Bronchial epithelial cell (primary cell): ENCODE data around the gene KSR1. TPM values are rescaled to one million over a fixed set of nuclear protein-coding genes. Genes with fewer than 3 reads are reported as not detected.

Experiments
- DNase-seq: peaks from one replicate; pipeline ENCODE4 v3.0.0-alpha.2; 2010; ENCODE audit warnings: low read depth
- FAIRE-seq: peaks from 2 replicates; lab custom pipeline; 2011; peaks lifted over from hg19 to GRCh38; lab: Jason Lieb, UNC
- H3K27me3 ChIP-seq: 2 replicates; pipeline ENCODE4 v1.5.1; 2011; ENCODE audit warnings: low read length; ENCODE audit not compliant: control insufficient read depth, insufficient read depth
- H3K36me3 ChIP-seq: 2 replicates; pipeline ENCODE4 v1.5.1; 2011; ENCODE audit warnings: low read length; ENCODE audit not compliant: control insufficient read depth, insufficient read depth
- H3K4me3 ChIP-seq: 2 replicates; pipeline ENCODE4 v1.5.1; 2011; ENCODE audit warnings: mild to moderate bottlenecking, low read depth, low read length, control low read depth
- total RNA-seq: library from RNA; depleted of rRNA; stranded (reverse); fragments of >200 nt; gene quantifications from 2 replicates; pipeline ENCODE4 v1.2.1, GENCODE V29; 2014
- TF ChIP-seq, protein P1 (sequence below): IDR thresholded peaks from 2 replicates; pipeline ENCODE4 v1.5.1; 2011; ENCODE audit warnings: mild to moderate bottlenecking, moderate library complexity, low read length, control low read depth, inconsistent platforms; ENCODE audit not compliant: insufficient read depth, severe bottlenecking

The KSR1 gene
- total RNA-seq, 1 donor from 2014 or later, result 0.53 TPM

DNA sequence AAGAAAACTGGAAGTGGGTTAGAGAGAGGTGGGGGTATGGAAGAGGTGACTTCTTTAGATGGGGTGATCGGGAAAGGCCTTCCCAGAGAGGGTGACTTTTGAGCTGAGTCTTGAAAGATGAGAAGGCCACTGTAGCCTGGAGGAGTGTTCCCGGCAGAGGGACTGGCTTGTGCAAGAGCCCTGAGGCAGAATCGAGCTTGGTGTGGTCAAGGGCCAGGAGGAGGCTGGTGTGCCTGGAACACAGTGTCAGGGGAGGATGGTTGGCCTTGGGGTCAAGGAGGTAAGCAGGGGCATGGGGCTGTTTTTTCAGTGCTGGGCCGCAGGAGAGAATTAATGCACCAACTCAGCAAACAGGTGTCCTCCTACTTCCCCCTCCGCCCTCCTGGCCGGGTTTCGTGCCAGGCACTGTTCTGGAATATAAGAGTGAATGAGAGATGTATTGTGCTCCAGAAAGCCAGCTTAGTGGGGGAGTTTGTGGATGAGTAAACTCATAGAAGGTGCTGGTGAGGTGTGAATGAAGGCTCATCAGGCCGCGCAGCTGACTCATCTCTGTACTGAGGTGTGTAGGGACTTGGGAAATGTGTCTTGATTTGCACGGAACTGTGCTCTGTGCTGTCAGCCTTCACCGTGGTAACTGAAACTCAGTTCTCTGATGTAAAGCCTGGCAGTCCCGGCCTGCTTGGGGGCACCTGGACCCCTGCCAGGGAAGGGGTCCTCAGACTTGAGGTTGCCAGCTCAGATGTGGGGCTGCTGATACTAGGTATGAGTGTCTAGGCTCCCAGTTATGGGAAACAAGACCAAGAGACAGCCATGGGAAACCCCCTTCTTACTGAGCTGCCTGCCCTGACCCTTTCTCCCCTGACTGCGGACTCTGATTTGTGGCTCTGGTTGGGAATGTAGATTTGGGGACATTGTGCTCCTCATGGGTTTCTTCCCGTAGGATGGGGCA lies 15.3 kb downstream of the KSR1 start:
- H3K36me3 ChIP-seq, result no peaks in the 10 kb centered on the region
- FAIRE-seq (peak; percentile 66), DNase-seq (peak; percentile 94)
- no peaks in the 10 kb centered on the region for H3K27me3 ChIP-seq
- no peak overlapping the region for H3K4me3 ChIP-seq
- TF ChIP-seq, protein P1, sequence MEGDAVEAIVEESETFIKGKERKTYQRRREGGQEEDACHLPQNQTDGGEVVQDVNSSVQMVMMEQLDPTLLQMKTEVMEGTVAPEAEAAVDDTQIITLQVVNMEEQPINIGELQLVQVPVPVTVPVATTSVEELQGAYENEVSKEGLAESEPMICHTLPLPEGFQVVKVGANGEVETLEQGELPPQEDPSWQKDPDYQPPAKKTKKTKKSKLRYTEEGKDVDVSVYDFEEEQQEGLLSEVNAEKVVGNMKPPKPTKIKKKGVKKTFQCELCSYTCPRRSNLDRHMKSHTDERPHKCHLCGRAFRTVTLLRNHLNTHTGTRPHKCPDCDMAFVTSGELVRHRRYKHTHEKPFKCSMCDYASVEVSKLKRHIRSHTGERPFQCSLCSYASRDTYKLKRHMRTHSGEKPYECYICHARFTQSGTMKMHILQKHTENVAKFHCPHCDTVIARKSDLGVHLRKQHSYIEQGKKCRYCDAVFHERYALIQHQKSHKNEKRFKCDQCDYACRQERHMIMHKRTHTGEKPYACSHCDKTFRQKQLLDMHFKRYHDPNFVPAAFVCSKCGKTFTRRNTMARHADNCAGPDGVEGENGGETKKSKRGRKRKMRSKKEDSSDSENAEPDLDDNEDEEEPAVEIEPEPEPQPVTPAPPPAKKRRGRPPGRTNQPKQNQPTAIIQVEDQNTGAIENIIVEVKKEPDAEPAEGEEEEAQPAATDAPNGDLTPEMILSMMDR, result no peak

DNA sequence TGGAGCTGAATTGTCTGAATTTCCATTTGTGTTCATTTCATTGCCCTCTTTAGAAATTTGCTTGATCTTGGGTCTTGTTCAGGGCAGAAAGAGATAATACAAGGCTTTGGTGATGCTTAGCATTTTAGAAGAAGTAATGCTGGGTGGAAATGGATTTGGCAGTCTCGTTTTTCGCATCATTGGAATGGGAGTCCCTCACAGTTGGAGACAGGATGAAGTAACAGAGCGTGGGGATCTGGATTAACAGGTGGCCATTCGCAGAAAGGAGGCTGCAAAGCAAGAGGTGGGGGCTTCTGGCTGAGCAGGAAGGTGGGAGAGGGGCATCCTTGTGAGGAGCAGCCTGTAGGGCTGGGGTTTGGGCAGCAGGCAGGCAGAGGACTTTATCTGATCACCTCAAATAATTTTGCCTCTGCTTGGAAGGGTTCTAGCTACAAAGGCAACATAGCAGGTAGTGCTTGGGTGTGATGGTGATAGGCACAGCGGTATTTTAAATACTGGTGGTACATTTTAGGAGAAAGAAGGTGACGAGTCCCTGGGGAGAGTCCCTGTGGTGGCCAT lies 17.0 kb downstream of the KSR1 start:
- Histone ChIP-seq H3K36me3 (no peaks in the 10 kb centered on the region), H3K4me3 (no peak overlapping the region), H3K27me3 (no peaks in the 10 kb centered on the region)
- TF ChIP-seq, protein P1, result no peak
- no peak for DNase-seq
- no peak for FAIRE-seq

DNA sequence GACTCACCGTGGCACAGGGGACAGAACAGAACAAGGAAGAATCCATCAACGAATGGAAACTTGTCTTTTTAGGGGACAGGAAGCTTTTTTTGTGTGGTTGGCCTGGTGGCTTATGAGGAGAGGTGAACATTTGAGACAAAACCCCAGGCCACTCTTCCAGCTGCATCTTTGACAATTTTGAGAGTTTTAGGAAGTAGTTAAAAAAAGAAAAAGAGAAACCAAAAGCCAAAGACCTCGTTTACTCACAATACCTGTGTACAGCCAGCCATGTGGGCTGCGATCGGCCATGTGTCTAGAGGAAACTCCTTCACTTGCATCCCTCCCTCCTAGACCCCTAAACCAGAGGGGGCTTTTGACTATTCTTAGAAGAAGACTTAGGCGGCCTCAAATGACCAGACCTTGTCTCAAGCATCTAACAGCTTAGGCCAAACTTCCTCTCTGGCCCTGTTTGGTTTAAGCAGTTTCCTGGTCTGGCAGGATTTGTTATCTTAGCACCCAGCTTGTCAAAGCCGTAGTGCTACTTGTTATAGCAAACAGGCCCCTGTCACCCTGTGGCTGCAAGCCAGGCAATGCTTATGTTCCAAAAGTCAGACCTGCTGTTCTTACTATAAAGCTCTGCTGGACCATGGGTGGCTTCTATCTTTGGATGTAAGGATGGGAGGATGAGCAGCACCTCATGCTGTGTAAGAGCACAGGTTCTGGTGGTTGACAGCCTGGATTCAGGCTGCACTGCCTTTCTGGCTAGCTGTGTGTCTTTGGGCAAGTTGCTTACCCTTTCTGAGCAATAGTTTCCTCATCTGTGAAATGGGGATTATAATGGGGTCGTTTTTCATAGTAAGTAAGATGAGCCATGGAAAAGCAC lies 17.7 kb downstream of the KSR1 start:
- Histone ChIP-seq H3K36me3 (no peaks in the 10 kb centered on the region), H3K27me3 (no peaks in the 10 kb centered on the region), H3K4me3 (no peak overlapping the region)
- no peak for DNase-seq
- no peak for FAIRE-seq
- TF ChIP-seq, protein P1, result no peak

DNA sequence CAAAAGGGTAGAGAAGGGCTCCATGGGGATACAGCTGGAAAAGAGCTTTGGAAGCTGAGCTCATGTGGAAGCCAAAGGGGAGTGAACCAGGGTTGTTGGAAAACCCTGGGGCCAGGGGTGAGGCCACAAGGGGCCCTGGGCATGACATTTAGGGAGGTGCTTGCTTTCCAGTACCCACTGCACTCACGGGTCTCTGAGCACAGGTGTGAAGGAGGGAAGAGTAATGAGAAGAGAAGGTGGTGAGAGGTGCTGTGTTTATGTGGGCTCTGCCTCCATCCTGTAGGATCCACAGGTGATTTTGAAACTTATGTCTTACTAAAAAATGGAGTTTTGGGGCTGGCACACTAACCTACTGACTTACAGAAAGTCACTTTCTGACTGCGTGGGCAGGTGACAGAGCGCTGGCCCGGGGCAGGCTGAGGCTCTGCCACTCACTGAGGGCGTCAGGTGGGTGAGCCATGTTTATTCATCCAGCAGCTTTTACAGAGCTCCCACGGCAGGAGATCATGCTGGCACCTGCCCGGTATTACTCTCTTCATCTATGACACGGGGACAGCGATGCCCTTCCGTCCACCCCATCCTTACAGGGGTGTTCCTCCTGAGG lies 18.9 kb downstream of the KSR1 start:
- TF ChIP-seq, protein P1, result no peak
- no peak for FAIRE-seq
- no peaks in the 10 kb centered on the region for H3K36me3 ChIP-seq
- no peaks in the 10 kb centered on the region for H3K27me3 ChIP-seq
- DNase-seq, result peak; percentile 60
- no peak overlapping the region for H3K4me3 ChIP-seq

GRCh38 chr17:27475981-27476895 lies 20.0 kb downstream of the KSR1 start:
- no peak for DNase-seq
- no peaks in the 10 kb centered on the region for H3K36me3 ChIP-seq
- no peak overlapping the region for H3K4me3 ChIP-seq
- TF ChIP-seq, protein P1, result no peak
- no peaks in the 10 kb centered on the region for H3K27me3 ChIP-seq
- no peak for FAIRE-seq
